ENCODE data around the gene ITGBL1.

Gene ITGBL1

DNA sequence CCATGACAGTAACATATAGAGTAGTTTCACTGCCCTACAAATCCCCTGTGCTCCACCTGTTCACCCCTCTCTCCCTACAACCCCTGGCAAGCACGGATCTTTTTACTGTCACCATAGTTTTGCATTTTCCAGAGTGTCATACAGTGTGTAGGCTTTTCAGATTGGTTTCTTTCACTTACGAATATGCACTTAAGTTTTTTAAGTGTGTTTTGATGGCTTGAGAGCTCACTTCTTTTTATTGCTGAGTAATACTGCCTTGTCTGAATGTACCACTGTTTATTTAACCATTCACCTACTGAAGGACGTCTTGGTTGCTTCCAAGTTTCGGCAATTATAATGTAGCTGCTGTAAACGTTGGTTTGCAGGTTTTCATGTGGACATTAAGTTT, 175.1 kb downstream of the ITGBL1 start:
- DNase-seq (ENCODE audit: low spot score) = no peak

DNA sequence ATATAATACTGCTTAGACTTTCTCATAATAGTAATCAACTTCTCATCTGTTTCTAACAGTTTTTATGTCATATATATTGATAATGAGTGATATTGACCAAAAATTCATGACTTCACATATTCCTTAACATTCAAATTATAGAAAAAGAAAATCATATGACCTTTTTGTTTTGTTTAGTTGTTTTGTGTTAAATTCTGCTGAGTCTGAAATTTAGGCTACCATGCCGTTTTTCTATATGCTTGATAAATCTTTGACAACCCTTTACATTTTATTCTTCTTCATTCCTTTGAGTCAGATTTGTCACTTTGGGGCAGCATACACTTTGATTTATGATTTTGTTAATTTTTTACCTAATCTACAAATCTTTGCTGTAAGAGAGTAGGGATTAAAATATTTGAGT, 176.4 kb downstream of the ITGBL1 start:
- DNase-seq (ENCODE audit: low spot score) = no peak

GRCh38 chr13:101631395-101631794, 178.9 kb downstream of the ITGBL1 start:
- DNase-seq (ENCODE audit: low spot score) = no peak

GRCh38 chr13:101634142-101634541, 181.7 kb downstream of the ITGBL1 start:
- DNase-seq (ENCODE audit: low spot score) = no peak

DNA sequence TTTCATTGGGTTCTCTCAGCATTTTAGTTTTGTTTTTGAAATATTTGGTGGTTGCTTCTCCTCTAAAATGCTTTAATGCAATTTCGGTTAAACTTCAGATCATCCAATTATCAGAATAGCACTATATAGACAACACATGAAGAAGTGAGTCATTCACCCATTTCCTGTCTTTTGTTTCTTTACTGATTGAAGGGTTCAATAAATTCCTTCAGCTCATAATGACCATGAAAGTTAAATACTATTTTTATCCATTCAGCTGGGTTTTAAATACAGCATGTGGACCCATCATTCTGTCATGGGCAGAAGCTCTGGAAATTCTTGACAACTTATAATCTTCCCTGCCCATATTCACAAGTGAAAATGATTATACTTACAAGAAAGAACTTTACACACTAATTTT, 187.2 kb downstream of the ITGBL1 start:
- DNase-seq (ENCODE audit: low spot score) = no peak

DNA sequence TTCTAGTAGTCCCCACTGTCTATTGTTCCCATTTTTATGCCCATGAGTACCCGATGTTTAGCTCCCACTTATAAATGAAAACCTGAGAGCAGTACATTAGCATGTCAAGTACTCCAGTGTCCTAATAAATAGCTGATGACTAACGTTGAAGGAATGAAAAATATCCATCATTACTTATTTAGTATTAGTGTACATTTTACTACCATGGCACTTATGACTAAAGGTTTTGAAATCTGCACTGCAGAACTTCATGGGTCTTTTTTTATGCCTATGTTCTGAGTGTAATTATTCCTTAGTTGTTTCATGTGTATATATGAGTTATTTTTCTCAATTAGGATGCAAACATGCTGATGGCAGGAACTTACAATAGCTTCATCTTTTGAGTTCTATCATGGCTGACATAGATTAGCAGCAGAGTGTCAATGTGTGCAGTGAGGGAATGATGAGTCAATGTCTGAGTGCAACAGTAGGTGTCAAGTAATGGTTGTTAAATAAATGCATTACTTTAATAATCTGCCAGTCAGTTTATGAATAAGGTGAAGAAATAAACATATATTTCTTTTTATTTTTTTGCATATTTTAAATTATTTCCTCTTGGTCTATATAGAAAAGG, 188.4 kb downstream of the ITGBL1 start:
- peak; percentile 12 for DNase-seq (ENCODE audit: low spot score)

GRCh38 chr13:101645871-101646270, 193.4 kb downstream of the ITGBL1 start:
- DNase-seq (ENCODE audit: low spot score) = no peak

- DNase-seq (ENCODE audit: low spot score) = no peak
Observed at GRCh38 chr13:101647760-101648159, 195.3 kb downstream of the ITGBL1 start.

DNA sequence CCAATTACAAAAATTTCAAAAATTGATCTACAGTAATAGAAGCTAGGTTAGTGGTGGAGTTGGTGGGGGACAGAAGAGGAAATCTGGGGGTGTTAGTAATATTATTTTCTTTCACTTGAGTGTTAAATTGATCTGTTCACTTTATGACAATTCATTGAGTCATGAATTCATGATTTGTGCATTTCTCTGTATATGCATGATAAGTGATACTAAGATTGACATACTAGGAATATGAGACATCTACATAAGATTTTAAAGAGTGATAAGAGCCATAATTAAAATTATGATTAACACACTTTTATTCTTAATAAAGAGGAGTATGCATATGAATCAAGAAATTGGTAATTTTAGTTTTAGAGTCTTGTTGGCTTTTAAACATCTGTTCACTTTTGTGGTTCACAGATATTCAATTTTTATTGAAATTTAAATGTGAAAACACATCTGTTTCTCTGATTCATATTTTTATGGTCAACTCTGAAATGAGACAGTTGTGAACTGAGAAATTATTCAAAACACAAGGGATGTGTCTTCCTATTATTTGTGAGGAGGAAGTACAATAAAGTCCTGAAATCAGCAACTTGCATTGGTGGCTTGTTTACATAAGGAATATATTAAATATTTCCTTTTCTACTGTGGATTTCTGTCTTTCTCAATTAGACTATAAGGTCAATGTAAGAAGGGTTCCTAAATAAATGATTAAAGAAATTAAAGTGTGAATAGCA, 196.5 kb downstream of the ITGBL1 start:
- no peak for DNase-seq (ENCODE audit: low spot score)

DNA sequence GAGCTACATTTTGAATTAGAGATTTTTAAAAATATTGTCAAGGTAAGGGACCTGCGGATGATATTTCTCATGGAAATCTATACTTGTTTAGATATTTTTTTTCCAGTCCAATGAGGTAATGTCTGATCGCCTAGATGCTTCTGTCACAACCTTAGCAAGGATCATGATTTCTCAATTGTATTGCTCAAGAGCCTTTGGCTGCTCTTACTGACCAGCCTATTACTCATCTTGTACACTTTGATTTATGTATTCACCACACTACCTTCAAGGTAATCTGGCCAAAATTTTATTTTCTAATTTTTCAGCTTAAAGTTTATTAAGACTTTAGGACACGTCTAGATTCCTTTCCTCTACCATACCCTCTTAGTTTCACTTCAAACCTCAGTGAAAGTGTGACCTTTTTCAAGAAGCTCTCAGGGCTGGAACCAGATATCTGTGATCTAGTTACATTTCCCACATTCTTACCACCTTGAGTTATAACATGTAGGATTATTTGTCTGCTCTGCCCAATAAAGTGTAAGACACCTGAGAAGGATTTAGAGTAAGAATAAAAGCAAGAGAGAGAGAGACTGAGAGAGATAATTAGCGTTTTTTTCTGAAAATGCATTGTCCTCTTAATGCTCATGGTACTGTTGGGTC, 197.1 kb downstream of the ITGBL1 start:
- peak; percentile 18 for DNase-seq (ENCODE audit: low spot score)

DNA sequence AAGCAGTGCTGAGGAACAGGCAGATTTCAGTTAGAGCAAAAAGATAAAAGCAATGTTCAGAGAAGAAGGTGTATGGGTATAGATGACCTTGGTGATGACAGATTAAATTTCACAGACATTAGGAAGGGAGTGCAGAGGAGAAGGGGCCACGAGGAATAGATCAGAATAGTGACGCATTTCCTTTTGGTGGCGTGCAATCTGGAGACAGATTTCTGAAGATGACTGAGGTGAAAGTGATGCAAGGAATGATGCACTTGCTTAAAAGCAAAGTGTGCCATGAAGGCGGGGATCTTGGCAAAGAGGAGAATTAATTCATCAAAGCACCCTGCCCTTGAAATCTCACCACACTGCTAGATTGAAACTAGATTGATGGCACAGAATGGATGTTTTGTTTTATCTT, 202.4 kb downstream of the ITGBL1 start:
- no peak for DNase-seq (ENCODE audit: low spot score)

DNA sequence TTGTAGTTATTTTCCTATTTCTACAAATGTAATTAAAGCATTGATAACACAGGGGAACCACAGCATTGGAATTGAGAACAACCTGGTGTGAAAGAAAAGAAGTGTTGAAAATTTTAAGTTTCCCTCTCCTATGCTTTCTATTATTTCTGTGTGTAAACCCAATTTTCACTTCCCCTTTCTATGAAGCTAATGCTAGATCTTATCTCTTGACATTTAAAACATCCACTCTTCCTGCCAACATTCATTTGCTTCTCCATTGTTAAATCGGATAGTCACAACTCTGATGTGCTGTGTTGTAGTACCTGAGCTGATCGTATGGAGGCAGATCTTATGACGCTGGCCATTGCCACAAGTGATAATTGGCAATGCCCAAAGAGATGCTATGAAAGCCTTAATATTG, 203.0 kb downstream of the ITGBL1 start:
- no peak for DNase-seq (ENCODE audit: low spot score)

DNA sequence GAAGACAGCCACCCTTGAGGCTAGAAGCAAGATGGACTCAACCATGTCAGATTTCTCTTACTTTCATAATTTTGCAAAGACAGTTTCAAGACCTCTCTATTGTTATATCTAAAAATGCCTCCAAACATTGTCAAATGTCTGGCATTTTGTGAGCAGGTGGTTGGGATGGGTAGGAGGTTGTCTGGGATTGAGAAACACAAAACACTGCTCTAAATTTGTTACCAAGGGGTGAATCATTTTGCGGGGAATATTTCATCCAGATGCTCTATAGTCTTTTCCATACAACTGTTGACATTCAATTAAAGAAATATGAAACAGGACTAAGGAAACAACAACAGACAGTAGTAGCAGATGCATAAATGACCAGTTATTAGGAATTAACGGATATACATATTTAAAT, 208.2 kb downstream of the ITGBL1 start:
- DNase-seq (ENCODE audit: low spot score) = no peak

- no peak for DNase-seq (ENCODE audit: low spot score)
Observed at GRCh38 chr13:101661839-101662238, 209.4 kb downstream of the ITGBL1 start.

DNA sequence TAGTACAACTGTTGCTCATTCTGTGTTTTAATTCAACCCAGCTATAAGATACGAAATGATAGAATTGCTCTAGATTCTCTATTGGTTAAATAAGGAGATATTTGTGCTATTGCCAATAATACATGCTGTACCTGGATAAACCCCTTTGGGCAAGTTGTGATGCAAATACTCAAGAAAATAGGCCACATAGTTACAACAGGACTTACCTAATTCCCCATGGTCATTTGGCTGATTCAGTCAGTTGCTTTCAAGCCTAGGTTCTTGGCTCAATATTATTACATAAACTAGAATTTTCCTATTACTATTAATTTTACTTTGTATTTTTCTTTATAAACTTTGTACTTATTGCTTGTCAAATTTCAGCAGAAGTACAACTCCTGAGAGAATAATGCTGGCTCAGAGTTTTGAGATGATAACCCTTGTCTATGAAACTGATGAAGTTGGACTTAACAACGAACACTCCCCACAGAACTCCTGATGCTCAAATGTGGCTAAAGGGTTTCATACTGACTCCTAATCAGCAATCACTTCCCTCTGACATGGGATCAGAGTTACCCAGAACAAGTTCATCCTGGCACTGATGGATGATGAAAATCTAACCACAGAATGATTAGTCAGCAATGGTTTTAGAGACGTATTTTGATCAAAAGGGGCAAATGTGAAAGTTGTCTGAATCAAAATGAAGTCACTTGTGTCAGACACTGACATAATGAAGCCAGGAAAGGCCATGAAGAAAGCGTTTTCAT, 221.1 kb downstream of the ITGBL1 start:
- no peak for DNase-seq (ENCODE audit: low spot score)

- DNase-seq (ENCODE audit: low spot score) = no peak
Observed at GRCh38 chr13:101681834-101682233, 229.4 kb downstream of the ITGBL1 start.

DNA sequence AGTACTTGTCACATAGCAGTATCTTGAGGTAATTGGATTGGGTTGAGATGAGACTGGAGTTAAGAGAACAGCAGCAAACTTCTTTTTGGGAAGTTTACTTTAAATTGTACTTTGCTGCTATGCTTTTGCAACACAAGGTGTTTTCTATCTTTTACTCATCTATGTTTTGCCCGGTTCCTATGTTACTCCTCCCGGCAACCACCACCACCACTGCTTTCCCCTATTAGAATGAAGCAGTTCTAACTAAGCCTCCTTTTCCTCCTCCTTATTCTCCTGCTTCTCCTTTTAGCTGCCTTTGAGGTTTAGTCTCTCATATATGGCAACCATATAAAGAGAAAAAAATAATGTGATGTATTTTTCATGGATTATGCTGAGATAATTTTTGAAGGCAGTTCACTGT, 233.5 kb downstream of the ITGBL1 start:
- no peak for DNase-seq (ENCODE audit: low spot score)

DNA sequence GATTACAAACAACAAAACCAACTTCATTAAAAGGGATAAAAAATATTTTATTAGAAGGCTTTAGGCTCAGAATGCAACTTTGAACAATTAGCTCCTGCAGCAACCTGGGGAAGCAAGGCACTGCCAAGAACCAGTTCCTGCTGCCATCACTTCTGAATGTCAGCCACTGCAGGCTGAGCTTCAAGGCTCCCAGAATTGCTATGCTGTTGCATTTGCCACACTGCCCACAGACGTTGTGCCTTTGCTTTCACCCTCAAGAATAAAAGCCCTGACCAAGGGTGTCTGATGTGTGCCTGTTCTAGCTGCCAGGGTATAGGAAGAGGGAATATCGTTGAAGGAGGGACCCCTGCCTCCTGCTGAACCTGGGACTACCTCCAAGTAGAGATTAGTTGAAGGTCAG, 238.4 kb downstream of the ITGBL1 start:
- DNase-seq (ENCODE audit: low spot score) = no peak

- no peak for DNase-seq (ENCODE audit: low spot score)
Observed at GRCh38 chr13:101691341-101691860, 238.9 kb downstream of the ITGBL1 start.

DNA sequence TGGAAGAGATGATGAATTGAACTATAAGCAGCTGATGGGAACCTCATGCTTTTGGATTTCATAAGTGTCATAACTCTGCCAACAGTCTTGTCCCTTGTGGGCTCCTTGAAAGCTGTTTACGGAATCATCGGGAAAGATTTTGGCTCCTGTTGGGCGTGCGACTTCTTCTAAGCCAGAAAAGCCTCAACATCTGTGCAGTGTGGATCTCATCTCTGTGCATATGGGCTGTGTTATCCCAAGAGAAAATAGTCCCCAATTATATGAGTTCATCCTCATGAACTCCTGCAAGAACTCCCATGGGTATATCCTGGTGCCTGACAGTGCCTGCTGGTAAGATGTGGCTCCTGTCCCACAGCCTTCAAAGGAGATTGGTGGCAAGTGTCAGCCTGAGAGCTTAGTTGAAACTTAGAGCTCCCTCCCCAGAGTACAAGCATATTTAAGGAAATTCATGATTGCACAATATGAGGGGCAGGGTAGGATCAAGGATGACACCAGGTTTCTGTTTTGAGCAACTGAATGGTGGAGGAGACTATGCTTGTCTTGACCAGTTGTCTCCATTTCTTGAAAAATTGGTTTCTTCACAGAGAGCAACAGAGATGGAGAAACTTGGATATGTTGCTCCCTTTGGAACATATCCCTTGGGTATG, 243.5 kb downstream of the ITGBL1 start:
- DNase-seq (ENCODE audit: low spot score) = no peak

- no peak for DNase-seq (ENCODE audit: low spot score)
Observed at GRCh38 chr13:101697745-101698144, 245.3 kb downstream of the ITGBL1 start.

DNA sequence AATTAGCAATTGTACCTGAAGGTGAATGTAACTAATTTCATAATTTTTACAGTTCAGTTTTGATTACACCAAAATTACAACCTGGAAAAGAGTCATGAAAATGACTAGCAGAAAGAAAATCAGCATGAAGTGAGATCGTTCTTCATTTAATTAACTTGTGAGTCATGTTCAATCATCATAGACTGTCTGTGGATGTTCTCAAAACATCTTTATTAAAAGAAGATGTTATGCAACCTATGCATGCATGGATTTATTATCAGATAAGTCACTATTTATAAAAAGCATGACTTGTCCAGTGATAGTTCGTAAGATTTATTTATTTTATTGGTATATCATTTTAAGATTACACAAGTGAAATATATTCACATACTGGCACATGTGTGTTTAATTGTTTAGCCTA, 245.9 kb downstream of the ITGBL1 start:
- DNase-seq (ENCODE audit: low spot score) = no peak

Data from AG08396 (cell line).